Endodermal cell (in vitro differentiated cells): ENCODE data around the gene DENND11. TPM values are rescaled to one million over a fixed set of nuclear protein-coding genes. Genes with fewer than 3 reads are reported as not detected.

ENCODE experiments used
- DNase-seq: peaks from one replicate; pipeline ENCODE4 v3.0.0-alpha.2; 2017
- H3K27ac ChIP-seq: 2 replicates; pipeline ENCODE4 v1.5.1; 2013; ENCODE audit warnings: mild to moderate bottlenecking, low read depth, low read length, moderate library complexity
- H3K27me3 ChIP-seq: 2 replicates; pipeline ENCODE4 v1.6.1; 2013; ENCODE audit warnings: mild to moderate bottlenecking, low read length, moderate library complexity; ENCODE audit not compliant: insufficient read depth, control insufficient read depth, poor library complexity, severe bottlenecking
- H3K36me3 ChIP-seq: 2 replicates; pipeline ENCODE4 v1.7.0; 2013; ENCODE audit warnings: mild to moderate bottlenecking, low read length, moderate library complexity; ENCODE audit not compliant: control insufficient read depth, insufficient read depth
- H3K4me1 ChIP-seq: one replicate; pipeline ENCODE4 v1.7.0; 2013; ENCODE audit warnings: low read length; ENCODE audit not compliant: control insufficient read depth, insufficient read depth
- H3K4me3 ChIP-seq: 2 replicates; pipeline ENCODE4 v1.5.1; 2013; ENCODE audit warnings: mild to moderate bottlenecking, low read length, moderate library complexity
- H3K9ac ChIP-seq: 2 replicates; pipeline ENCODE4 v1.6.1; 2013; ENCODE audit warnings: mild to moderate bottlenecking, low read length, moderate library complexity; ENCODE audit not compliant: poor library complexity, severe bottlenecking; ENCODE audit errors: extremely low read depth
- H3K9me3 ChIP-seq: 2 replicates; pipeline ENCODE4 v1.6.1; 2013; ENCODE audit warnings: mild to moderate bottlenecking, low read length, moderate library complexity; ENCODE audit not compliant: control insufficient read depth
- H3K27ac Mint-ChIP-seq: 2 replicates; pipeline ENCODE4 v1.8.0; 2020; ENCODE audit warnings: mixed read lengths
- H3K27me3 Mint-ChIP-seq: 2 replicates; pipeline ENCODE4 v1.8.0; 2021; ENCODE audit warnings: mild to moderate bottlenecking, mixed read lengths; ENCODE audit not compliant: insufficient read depth
- H3K36me3 Mint-ChIP-seq: 2 replicates; pipeline ENCODE4 v1.8.0; 2020; ENCODE audit warnings: low read depth, mixed read lengths
- H3K4me1 Mint-ChIP-seq: 2 replicates; pipeline ENCODE4 v1.8.0; 2020; ENCODE audit warnings: mixed read lengths
- H3K4me3 Mint-ChIP-seq: 2 replicates; pipeline ENCODE4 v1.8.0; 2020; ENCODE audit warnings: mild to moderate bottlenecking, moderate library complexity, mixed read lengths
- H3K9me3 Mint-ChIP-seq: 2 replicates; pipeline ENCODE4 v1.8.0; 2020; ENCODE audit warnings: mild to moderate bottlenecking, mixed read lengths
- CTCF ChIP-seq: fragments of 200-600 bp; sonication (generic); conservative IDR thresholded peaks from 2 replicates; pipeline ENCODE4 v1.5.0; 2021; ENCODE audit warnings: antibody characterized with exemption, mild to moderate bottlenecking
- WGBS, 2 experiments: methylation state at CpG; one replicate each; pipeline versions ENCODE4 v1.1.5 to v1.1.7; 2013; ENCODE audit warnings: missing lambda C conversion rate in 2 of 2, mixed read lengths in 1 of 2; ENCODE audit not compliant: insufficient coverage in 1 of 2, insufficient read length in 1 of 2; 5-methylcytosine and 5-hydroxymethylcytosine counted together
- total RNA-seq, 2 donors: library from RNA; stranded (reverse); fragmentation: NEBNext Ultra II Directional in 1 of 2; extraction: Animal tissue kit (Norgen Biotek cat#: 25700) in 1 of 2; gene quantifications; 2 replicates in 1 of 2; 3 replicates in 1 of 2; pipeline ENCODE4 v1.2.1, GENCODE V29; 2021

DENND11 gene
- total RNA-seq, 2 donors from 2014 or later, result 24.5 to 25.4 TPM

- Histone ChIP-seq H3K27ac (no peak overlapping the region), H3K36me3 (no peaks in the 10 kb centered on the region), H3K9ac (no peak overlapping the region), H3K27me3 (no peaks in the 10 kb centered on the region), H3K9me3 (no peaks in the 10 kb centered on the region), H3K4me1 (peaks cover 2% of the 10 kb centered on the region), H3K4me3 (no peak overlapping the region)
- peaks cover 2% of the 10 kb centered on the region for H3K27me3 Mint-ChIP-seq
- no peak overlapping the region for H3K27ac Mint-ChIP-seq
- peaks cover 10% of the 10 kb centered on the region for H3K4me1 Mint-ChIP-seq
- DNase-seq, result no peak
- no peak overlapping the region for H3K4me3 Mint-ChIP-seq
- 100% methylated on average over 1 of the region's 1 CpG; no CpG with 5 or more reads in 1 of the 2 experiments for WGBS, 2 experiments
- H3K36me3 Mint-ChIP-seq, result no peaks in the 10 kb centered on the region
- H3K9me3 Mint-ChIP-seq, result no peaks in the 10 kb centered on the region
- TF ChIP-seq CTCF, result no peak
Observed at GRCh38 chr7:141729020-141729419, 27.1 kb upstream of the DENND11 start.

- Histone ChIP-seq H3K4me3 (no peak overlapping the region), H3K27ac (no peak overlapping the region), H3K36me3 (no peaks in the 10 kb centered on the region), H3K27me3 (no peaks in the 10 kb centered on the region), H3K4me1 (no peaks in the 10 kb centered on the region), H3K9me3 (no peaks in the 10 kb centered on the region), H3K9ac (no peak overlapping the region)
- TF ChIP-seq CTCF, result no peak
- WGBS, 2 experiments, result 90% methylated on average over 2 of the region's 2 CpGs; no CpG with 5 or more reads in 1 of the 2 experiments
- Mint-ChIP-seq H3K4me3 (no peak overlapping the region), H3K9me3 (no peaks in the 10 kb centered on the region), H3K27ac (no peak overlapping the region), H3K36me3 (no peaks in the 10 kb centered on the region), H3K4me1 (no peaks in the 10 kb centered on the region), H3K27me3 (peaks cover 2% of the 10 kb centered on the region)
- no peak for DNase-seq
Observed at GRCh38 chr7:141722529-141722928, 20.6 kb upstream of the DENND11 start.

- Mint-ChIP-seq H3K9me3 (no peaks in the 10 kb centered on the region), H3K27me3 (no peaks in the 10 kb centered on the region), H3K4me3 (no peak overlapping the region), H3K27ac (no peak overlapping the region), H3K36me3 (no peaks in the 10 kb centered on the region), H3K4me1 (peaks cover 5% of the 10 kb centered on the region)
- H3K4me3 ChIP-seq, result no peak overlapping the region
- no peak for DNase-seq
- no peak overlapping the region for H3K27ac ChIP-seq
- peaks cover 4% of the 10 kb centered on the region for H3K4me1 ChIP-seq
- no peak for TF ChIP-seq CTCF
- H3K27me3 ChIP-seq, result no peaks in the 10 kb centered on the region
- no peaks in the 10 kb centered on the region for H3K36me3 ChIP-seq
- H3K9ac ChIP-seq, result no peak overlapping the region
- WGBS, 2 experiments, result 86 to 100% methylated on average over 1 of the region's 1 CpG
- no peaks in the 10 kb centered on the region for H3K9me3 ChIP-seq
Observed at GRCh38 chr7:141717450-141717849, 15.5 kb upstream of the DENND11 start.
